DOHH2 (cell line): ENCODE measurements around the gene TMEM171.

Source experiments
- H3F3A ChIP-seq: fragments of 200-600 bp; sonication (generic), shearing (Covaris generic); 2 replicates; pipeline ENCODE4 v1.6.0; 2016; ENCODE audit warnings: antibody characterized with exemption, mild to moderate bottlenecking; ENCODE audit not compliant: control insufficient read depth, insufficient read depth
- H3K27ac ChIP-seq: fragments of 200-600 bp; sonication (generic); 2 replicates; pipeline ENCODE4 v1.5.1; 2014; ENCODE audit warnings: low read depth, mild to moderate bottlenecking, low read length, moderate library complexity
- H3K27me3 ChIP-seq: fragments of 200-600 bp; sonication (generic); 2 replicates; pipeline ENCODE4 v1.6.1; 2014; ENCODE audit warnings: mild to moderate bottlenecking, low read length, mixed read lengths; ENCODE audit not compliant: control insufficient read depth
- H3K36me3 ChIP-seq: fragments of 200-600 bp; sonication (generic); 2 replicates; pipeline ENCODE4 v1.6.1; 2014; ENCODE audit warnings: mild to moderate bottlenecking, low read length, moderate library complexity, mixed read lengths; ENCODE audit not compliant: control insufficient read depth
- H3K4me1 ChIP-seq: fragments of 200-600 bp; sonication (generic); 2 replicates; pipeline ENCODE4 v1.6.1; 2014; ENCODE audit warnings: mild to moderate bottlenecking, low read length, mixed read lengths; ENCODE audit not compliant: control insufficient read depth
- H3K4me2 ChIP-seq: fragments of 200-600 bp; sonication (generic); 2 replicates; pipeline ENCODE4 v1.6.0; 2014; ENCODE audit warnings: mild to moderate bottlenecking, low read length, moderate library complexity
- H3K4me3 ChIP-seq: fragments of 200-600 bp; sonication (generic); 2 replicates; pipeline ENCODE4 v1.5.1; 2014; ENCODE audit warnings: mild to moderate bottlenecking, low read length, mixed read lengths
- H3K79me2 ChIP-seq: fragments of 200-600 bp; sonication (generic); 2 replicates; pipeline ENCODE4 v1.6.1; 2014; ENCODE audit warnings: mild to moderate bottlenecking, low read length, mixed read lengths; ENCODE audit not compliant: control insufficient read depth
- H3K9me2 ChIP-seq: fragments of 200-600 bp; sonication (generic); replicated peaks from 2 replicates; pipeline ENCODE4 v1.6.1; 2014; ENCODE audit warnings: mild to moderate bottlenecking, low read length, mixed read lengths; ENCODE audit not compliant: control insufficient read depth
- H3K9me3 ChIP-seq: fragments of 200-600 bp; sonication (generic); 2 replicates; pipeline ENCODE4 v1.6.1; 2014; ENCODE audit warnings: antibody characterized with exemption, low read length, mixed read lengths; ENCODE audit not compliant: control insufficient read depth, insufficient read depth
- H4K20me1 ChIP-seq: fragments of 200-600 bp; sonication (generic); 2 replicates; pipeline ENCODE4 v1.6.0; 2014; ENCODE audit warnings: low read depth, mild to moderate bottlenecking, antibody characterized with exemption, low read length, moderate library complexity; ENCODE audit not compliant: control insufficient read depth, insufficient read depth
- EZH2phosphoT487 ChIP-seq: fragments of 200-600 bp; sonication (generic); IDR thresholded peaks from 2 replicates; pipeline ENCODE4 v1.6.1; 2017; ENCODE audit warnings: borderline replicate concordance, mild to moderate bottlenecking, antibody characterized with exemption, low read length, moderate library complexity, mixed read lengths
- TF ChIP-seq, protein P1 (sequence below): fragments of 200-600 bp; sonication (generic); IDR thresholded peaks from one replicate; pipeline ENCODE4 v1.5.1; 2014; ENCODE audit warnings: antibody characterized with exemption, mild to moderate bottlenecking, low read depth, low read length; ENCODE audit not compliant: poor library complexity, severe bottlenecking

TMEM171 gene

DNA sequence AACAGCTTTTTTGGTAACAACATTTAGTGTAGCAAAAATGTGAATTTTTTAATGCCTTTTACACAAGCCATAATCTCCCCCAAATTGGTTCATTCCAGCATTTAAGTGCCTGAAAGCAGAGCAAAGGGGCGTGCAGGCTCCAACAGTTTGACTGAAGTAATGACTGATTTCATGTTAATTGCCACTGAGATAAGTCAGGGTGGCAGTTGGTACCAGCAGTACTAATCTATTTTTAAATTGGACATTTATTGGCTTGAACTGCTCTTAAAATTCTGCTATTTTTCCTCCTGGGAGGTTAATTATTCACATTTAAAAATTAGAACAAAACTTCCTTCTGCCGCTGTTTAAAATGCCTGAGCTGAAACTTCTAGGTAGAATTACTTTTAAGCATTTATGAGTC is 12.4 kb downstream of the TMEM171 start:
- no peaks in the 10 kb centered on the region for H3F3A ChIP-seq
- H3K9me3 ChIP-seq: no peaks in the 10 kb centered on the region
- H3K4me1 ChIP-seq: peaks cover 27% of the 10 kb centered on the region
- no peak overlapping the region for H3K27ac ChIP-seq
- TF ChIP-seq, protein P1, sequence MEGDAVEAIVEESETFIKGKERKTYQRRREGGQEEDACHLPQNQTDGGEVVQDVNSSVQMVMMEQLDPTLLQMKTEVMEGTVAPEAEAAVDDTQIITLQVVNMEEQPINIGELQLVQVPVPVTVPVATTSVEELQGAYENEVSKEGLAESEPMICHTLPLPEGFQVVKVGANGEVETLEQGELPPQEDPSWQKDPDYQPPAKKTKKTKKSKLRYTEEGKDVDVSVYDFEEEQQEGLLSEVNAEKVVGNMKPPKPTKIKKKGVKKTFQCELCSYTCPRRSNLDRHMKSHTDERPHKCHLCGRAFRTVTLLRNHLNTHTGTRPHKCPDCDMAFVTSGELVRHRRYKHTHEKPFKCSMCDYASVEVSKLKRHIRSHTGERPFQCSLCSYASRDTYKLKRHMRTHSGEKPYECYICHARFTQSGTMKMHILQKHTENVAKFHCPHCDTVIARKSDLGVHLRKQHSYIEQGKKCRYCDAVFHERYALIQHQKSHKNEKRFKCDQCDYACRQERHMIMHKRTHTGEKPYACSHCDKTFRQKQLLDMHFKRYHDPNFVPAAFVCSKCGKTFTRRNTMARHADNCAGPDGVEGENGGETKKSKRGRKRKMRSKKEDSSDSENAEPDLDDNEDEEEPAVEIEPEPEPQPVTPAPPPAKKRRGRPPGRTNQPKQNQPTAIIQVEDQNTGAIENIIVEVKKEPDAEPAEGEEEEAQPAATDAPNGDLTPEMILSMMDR: no peak
- TF ChIP-seq EZH2phosphoT487: no peak
- no peaks in the 10 kb centered on the region for H4K20me1 ChIP-seq
- H3K4me3 ChIP-seq: no peak overlapping the region
- H3K79me2 ChIP-seq: no peaks in the 10 kb centered on the region
- no peaks in the 10 kb centered on the region for H3K36me3 ChIP-seq
- no peak overlapping the region for H3K4me2 ChIP-seq
- no peaks in the 10 kb centered on the region for H3K27me3 ChIP-seq
- no peaks in the 10 kb centered on the region for H3K9me2 ChIP-seq

DNA sequence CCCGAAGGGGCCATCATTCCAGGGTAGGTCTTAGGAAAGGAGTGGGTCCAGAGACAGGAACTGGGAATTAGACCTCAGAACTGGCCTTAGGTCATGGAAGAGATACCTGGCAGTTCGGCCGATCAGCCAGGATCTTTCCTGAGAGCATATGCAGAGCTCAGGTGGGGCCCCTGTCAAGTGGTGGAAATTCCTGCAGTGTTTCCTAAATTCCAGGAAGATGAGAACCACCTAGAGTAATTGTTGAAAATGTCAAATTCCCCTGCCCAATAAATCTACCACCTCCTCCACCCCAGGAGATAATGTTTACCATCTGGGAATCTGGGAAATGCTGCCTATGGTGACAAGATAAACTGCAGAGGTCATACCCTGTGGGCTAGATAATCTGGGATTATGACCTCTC is 14.6 kb downstream of the TMEM171 start:
- H3K9me3 ChIP-seq: no peaks in the 10 kb centered on the region
- no peaks in the 10 kb centered on the region for H3K27me3 ChIP-seq
- H3K4me1 ChIP-seq: peaks cover 27% of the 10 kb centered on the region
- no peaks in the 10 kb centered on the region for H3F3A ChIP-seq
- H3K36me3 ChIP-seq: no peaks in the 10 kb centered on the region
- H3K9me2 ChIP-seq: no peaks in the 10 kb centered on the region
- no peak overlapping the region for H3K4me2 ChIP-seq
- no peak overlapping the region for H3K27ac ChIP-seq
- no peaks in the 10 kb centered on the region for H3K79me2 ChIP-seq
- no peak overlapping the region for H3K4me3 ChIP-seq
- no peaks in the 10 kb centered on the region for H4K20me1 ChIP-seq
- TF ChIP-seq EZH2phosphoT487: no peak

DNA sequence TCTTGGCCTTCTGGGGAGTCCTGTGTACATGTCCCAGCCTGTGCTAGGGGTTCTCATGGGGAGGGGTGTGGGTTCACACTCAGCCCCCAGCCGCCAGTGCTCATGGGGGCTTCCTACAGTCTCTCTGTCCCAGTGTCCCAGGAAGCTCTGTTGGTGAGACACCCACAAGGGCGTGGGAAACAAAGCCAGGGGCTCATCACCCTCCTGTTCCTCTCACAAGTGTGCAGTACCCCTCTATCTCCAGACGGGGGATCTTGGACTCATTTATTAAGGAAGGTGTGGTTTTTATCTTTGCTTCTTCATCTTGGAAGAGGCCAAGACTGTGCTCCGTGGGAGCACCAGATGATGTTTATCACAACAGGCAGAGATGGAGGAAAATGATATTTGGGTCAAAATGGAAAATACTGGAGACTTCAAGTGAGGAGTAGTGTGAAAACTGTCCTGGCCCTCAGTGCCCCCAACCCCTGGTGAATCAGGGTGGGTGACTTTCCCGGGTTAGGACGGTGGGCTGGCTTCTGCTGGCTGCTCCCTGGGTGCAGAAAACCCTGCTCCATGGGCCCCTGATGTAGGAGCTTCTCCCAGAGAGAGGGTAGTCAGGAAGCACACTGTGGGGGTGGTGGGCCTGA is 15.2 kb downstream of the TMEM171 start:
- Histone ChIP-seq H3K9me3 (no peaks in the 10 kb centered on the region), H3K79me2 (no peaks in the 10 kb centered on the region), H3K27me3 (no peaks in the 10 kb centered on the region), H3K27ac (no peak overlapping the region), H3F3A (no peaks in the 10 kb centered on the region), H3K36me3 (no peaks in the 10 kb centered on the region), H3K4me2 (no peak overlapping the region), H3K9me2 (no peaks in the 10 kb centered on the region), H4K20me1 (no peaks in the 10 kb centered on the region), H3K4me1 (peaks cover 30% of the 10 kb centered on the region), H3K4me3 (no peak overlapping the region)
- TF ChIP-seq, protein P1: peak; percentile 78
- TF ChIP-seq EZH2phosphoT487: no peak

DNA sequence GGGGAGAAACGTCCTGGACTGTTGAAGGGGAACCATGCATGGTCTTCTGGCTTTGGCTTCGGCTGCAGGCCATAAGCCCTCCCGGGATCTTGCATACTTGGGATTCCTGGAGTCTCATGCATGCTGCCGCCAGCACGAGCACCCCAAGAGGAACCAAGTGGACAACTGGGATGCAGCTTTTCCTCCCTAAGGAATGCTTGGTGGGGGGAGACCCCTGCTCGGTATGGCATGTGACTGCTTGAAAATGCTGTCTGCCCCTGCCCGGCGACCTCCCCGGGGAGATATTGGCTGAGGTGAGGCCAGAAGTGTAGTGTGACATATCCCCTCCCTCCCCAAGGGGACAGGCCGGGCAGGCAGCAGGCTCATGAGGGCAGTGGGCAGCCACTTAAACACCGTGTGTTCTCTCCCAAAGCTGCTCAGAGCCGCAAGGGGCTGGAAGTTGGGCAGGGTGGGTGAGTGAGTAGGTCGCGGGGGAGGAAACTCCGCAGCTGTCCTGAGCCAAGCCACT is 15.7 kb downstream of the TMEM171 start:
- no peaks in the 10 kb centered on the region for H3K27me3 ChIP-seq
- H4K20me1 ChIP-seq: no peaks in the 10 kb centered on the region
- H3K4me3 ChIP-seq: no peak overlapping the region
- TF ChIP-seq, protein P1: no peak
- no peak for TF ChIP-seq EZH2phosphoT487
- no peak overlapping the region for H3K27ac ChIP-seq
- H3K4me1 ChIP-seq: peaks cover 35% of the 10 kb centered on the region
- no peaks in the 10 kb centered on the region for H3K36me3 ChIP-seq
- no peaks in the 10 kb centered on the region for H3K9me2 ChIP-seq
- no peak overlapping the region for H3K4me2 ChIP-seq
- H3K9me3 ChIP-seq: no peaks in the 10 kb centered on the region
- no peaks in the 10 kb centered on the region for H3F3A ChIP-seq
- H3K79me2 ChIP-seq: no peaks in the 10 kb centered on the region
